WTC11 (cell line): ENCODE measurements around the gene TMEM132E. TPM values are rescaled to one million over a fixed set of nuclear protein-coding genes. Genes with fewer than 3 reads are reported as not detected.
A peak's percentile ranks its signal among the peaks of the same experiment; 100 is the strongest.

Source experiments
- ATAC-seq: fragments of 200-7000 bp; cut with Tn5 transposase; 2 replicates; pipeline ENCODE4 v1.10.0; 2021; ENCODE audit warnings: mild to moderate bottlenecking, moderate library complexity
- CTCF ChIA-PET: fragments of 300-600 bp; sonication (Branson Sonifier 250); formaldehyde crosslinking; loops from one replicate; lab custom pipeline; 2021; ENCODE audit warnings: antibody characterized with exemption; lab: Charles Lee
- POLR2A ChIA-PET: fragments of 350-600 bp; sonication (Branson Sonifier 250); formaldehyde crosslinking; loops from one replicate; lab custom pipeline; 2021; ENCODE audit warnings: antibody characterized with exemption; lab: Charles Lee
- DNase-seq: peaks from one replicate; pipeline ENCODE4 v3.0.0; 2021; ENCODE audit warnings: low spot score
- H3K27ac Mint-ChIP-seq: 2 replicates; pipeline ENCODE4 v1.8.0; 2021; ENCODE audit warnings: mixed read lengths
- H3K27me3 Mint-ChIP-seq: 2 replicates; pipeline ENCODE4 v1.8.0; 2021; ENCODE audit warnings: low read depth, mild to moderate bottlenecking, moderate library complexity, mixed read lengths
- H3K36me3 Mint-ChIP-seq: 2 replicates; pipeline ENCODE4 v1.8.0; 2021; ENCODE audit warnings: mixed read lengths
- H3K4me1 Mint-ChIP-seq: 2 replicates; pipeline ENCODE4 v1.8.0; 2022; ENCODE audit warnings: mixed read lengths
- H3K4me3 Mint-ChIP-seq: 2 replicates; pipeline ENCODE4 v1.8.0; 2021; ENCODE audit warnings: mild to moderate bottlenecking, moderate library complexity, mixed read lengths
- H3K9me3 Mint-ChIP-seq: 2 replicates; pipeline ENCODE4 v1.8.0; 2021; ENCODE audit warnings: mixed read lengths
- ETV6 ChIP-seq: sonication (generic); formaldehyde crosslinking; IDR thresholded peaks from 2 replicates; pipeline ENCODE4 v1.8.1; 2022; ENCODE audit warnings: mild to moderate bottlenecking, missing genetic modification reagents
- FOXP4 ChIP-seq: sonication (generic); formaldehyde crosslinking; IDR thresholded peaks from 2 replicates; pipeline ENCODE4 v1.8.0; 2022; ENCODE audit warnings: mild to moderate bottlenecking, missing genetic modification reagents
- JUN ChIP-seq: sonication (generic); formaldehyde crosslinking; IDR thresholded peaks from 2 replicates; pipeline ENCODE4 v1.8.0; 2023; ENCODE audit warnings: mild to moderate bottlenecking, missing genetic modification reagents
- MXD4 ChIP-seq: fragments of 250-450 bp; sonication (Bioruptor Pico); IDR thresholded peaks from 2 replicates; pipeline ENCODE4 v1.8.0; 2021; ENCODE audit warnings: mild to moderate bottlenecking, moderate library complexity, borderline replicate concordance
- PREB ChIP-seq: sonication (generic); formaldehyde crosslinking; IDR thresholded peaks from 2 replicates; pipeline ENCODE4 v1.8.1; 2022; ENCODE audit warnings: mild to moderate bottlenecking, missing genetic modification reagents, moderate library complexity, borderline replicate concordance
- ZNF423 ChIP-seq: fragments of 250-450 bp; sonication (Bioruptor Pico); IDR thresholded peaks from 2 replicates; pipeline ENCODE4 v2.1.2; 2022; ENCODE audit warnings: mild to moderate bottlenecking, moderate library complexity
- ZNF425 ChIP-seq: fragments of 250-450 bp; sonication (Bioruptor Pico); conservative IDR thresholded peaks from 2 replicates; pipeline ENCODE4 v1.9.0; 2021; ENCODE audit warnings: mild to moderate bottlenecking
- total RNA-seq: library from RNA; stranded (reverse); gene quantifications from 3 replicates; pipeline ENCODE4 v1.2.3, GENCODE V29; 2021
- TF ChIP-seq, protein P1 (sequence below): sonication (generic); formaldehyde crosslinking; IDR thresholded peaks from 2 replicates; pipeline ENCODE4 v1.8.0; 2022; ENCODE audit warnings: mild to moderate bottlenecking, missing genetic modification reagents
- TF ChIP-seq, protein P2 (sequence below): sonication (generic); formaldehyde crosslinking; IDR thresholded peaks from 2 replicates; pipeline ENCODE4 v1.8.0; 2022; ENCODE audit warnings: missing genetic modification reagents
- TF ChIP-seq, protein P3 (sequence below): fragments of 250-450 bp; sonication (Bioruptor Pico); IDR thresholded peaks from 2 replicates; pipeline ENCODE4 v1.9.0; 2021; ENCODE audit warnings: mild to moderate bottlenecking, borderline replicate concordance
- TF ChIP-seq, protein P4 (sequence below): fragments of 250-450 bp; sonication (Bioruptor Pico); IDR thresholded peaks from 2 replicates; pipeline ENCODE4 v2.1.2; 2022; ENCODE audit warnings: mild to moderate bottlenecking, moderate library complexity

The TMEM132E gene
- total RNA-seq, 1 experiment from 2014 or later, result 1.2 TPM

DNA sequence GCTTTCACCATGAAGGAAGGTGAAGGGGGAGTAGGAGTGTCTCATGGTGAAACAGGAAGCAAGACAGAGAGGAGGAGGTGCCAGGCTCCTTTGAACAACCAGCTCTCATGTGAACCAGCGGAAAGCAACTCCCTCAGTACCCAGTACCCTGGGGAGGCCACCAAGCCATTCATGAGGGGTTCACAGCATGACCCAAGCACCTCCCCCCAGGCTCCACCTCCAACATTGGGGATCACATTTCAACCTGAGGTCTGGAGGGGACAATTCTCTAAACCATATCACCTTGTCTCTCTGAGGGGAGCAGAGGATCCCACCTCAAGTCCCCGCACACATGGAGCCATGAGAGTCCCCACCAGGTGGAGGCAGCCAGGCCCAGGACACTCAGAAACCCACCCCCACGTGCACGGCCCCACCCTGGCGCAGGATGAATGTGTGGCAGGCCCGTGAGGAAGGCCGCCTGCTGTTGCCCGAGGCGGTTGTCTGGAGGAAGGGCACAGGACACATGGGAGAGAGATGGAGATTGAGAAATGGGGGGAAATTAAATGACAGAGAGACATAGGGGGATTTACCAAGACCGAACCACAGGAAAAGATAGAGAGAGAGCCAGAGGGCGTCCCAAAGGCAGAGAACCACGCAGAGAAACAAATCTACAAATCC, 85.9 kb downstream of the TMEM132E start:
- Mint-ChIP-seq H3K27ac (peak overlapping the region; percentile 78), H3K4me1 (peaks cover 25% of the 10 kb centered on the region), H3K27me3 (peaks cover 6% of the 10 kb centered on the region; the same call in 1 of the 2 replicates), H3K4me3 (peak overlapping the region; percentile 47), H3K36me3 (no peaks in the 10 kb centered on the region), H3K9me3 (no peaks in the 10 kb centered on the region)
- ChIA-PET CTCF (interaction anchor here (1.0 kb wide), 2 partner anchors 28 to 123 kb away, joined by 4 read pairs; no protein-coding TSS in a partner anchor), POLR2A (no interaction called here)
- TF ChIP-seq ETV6 (CRISPR knock-in tag) (0 out of 2 replicates have a peak, but pooled peaks have one; percentile 17), ZNF423 (peak; percentile 86; the same call in 1 of the 2 replicates), PREB (CRISPR knock-in tag) (no peak), FOXP4 (0 out of 2 replicates have a peak, but pooled peaks have one; percentile 32)
- TF ChIP-seq, protein P1, sequence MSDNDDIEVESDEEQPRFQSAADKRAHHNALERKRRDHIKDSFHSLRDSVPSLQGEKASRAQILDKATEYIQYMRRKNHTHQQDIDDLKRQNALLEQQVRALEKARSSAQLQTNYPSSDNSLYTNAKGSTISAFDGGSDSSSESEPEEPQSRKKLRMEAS, result peak; percentile 59; the same call in 1 of the 2 replicates
- ATAC-seq, result peak; percentile 48
- peak; percentile 31 for DNase-seq

DNA sequence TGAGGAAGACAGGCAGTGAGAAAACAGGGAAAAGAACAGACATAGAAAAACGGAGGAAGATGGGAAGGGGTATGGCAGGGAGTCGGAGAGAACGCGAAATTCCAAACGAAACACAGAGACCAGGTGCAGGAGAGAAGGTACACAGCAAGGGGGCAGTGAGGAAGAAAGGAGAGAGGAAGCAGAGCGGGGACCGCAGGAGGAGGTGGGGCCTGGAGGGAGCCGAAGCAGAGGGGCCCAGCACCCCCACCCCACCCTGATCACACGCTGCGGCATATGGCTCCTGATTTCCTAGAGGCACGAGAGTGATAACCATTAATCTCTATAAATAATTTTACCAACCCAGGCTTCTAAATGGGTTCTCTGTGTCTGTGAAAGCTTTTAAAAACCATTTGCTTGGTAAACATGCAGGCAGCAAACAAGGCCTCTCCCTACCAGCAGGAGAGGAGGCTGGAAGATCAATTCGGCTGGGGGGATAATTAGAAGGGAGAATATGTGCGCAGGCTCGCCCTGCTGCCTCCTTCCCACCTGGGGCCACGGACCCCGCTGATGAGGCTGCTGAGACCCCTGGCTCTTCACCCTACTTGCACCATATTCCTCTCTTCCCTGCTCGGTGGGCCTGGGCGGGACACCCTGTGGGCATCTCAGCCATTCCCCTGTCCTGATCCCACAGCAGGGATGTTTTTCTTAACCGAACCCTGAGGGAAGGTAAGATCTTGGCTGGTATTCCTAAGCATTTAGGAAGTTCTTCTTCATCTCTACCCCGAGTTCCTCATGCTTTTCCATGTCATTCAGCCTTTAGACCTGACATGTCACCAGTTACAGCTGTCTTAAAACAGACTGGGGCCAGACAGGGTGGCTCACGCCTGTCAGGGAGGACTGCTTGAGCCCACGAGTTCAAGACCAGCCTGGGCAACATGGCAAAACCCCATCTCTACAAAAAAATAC, 86.7 kb downstream of the TMEM132E start:
- Mint-ChIP-seq H3K4me1 (peaks cover 34% of the 10 kb centered on the region), H3K27me3 (peaks cover 6% of the 10 kb centered on the region; the same call in 1 of the 2 replicates), H3K36me3 (no peaks in the 10 kb centered on the region), H3K27ac (peak overlapping the region; percentile 78), H3K4me3 (peak overlapping the region; percentile 47), H3K9me3 (no peaks in the 10 kb centered on the region)
- ATAC-seq, result peak; percentile 88
- ChIA-PET POLR2A (no interaction called here), CTCF (no interaction called here)
- DNase-seq, result peak; percentile 56
- TF ChIP-seq, protein P2, sequence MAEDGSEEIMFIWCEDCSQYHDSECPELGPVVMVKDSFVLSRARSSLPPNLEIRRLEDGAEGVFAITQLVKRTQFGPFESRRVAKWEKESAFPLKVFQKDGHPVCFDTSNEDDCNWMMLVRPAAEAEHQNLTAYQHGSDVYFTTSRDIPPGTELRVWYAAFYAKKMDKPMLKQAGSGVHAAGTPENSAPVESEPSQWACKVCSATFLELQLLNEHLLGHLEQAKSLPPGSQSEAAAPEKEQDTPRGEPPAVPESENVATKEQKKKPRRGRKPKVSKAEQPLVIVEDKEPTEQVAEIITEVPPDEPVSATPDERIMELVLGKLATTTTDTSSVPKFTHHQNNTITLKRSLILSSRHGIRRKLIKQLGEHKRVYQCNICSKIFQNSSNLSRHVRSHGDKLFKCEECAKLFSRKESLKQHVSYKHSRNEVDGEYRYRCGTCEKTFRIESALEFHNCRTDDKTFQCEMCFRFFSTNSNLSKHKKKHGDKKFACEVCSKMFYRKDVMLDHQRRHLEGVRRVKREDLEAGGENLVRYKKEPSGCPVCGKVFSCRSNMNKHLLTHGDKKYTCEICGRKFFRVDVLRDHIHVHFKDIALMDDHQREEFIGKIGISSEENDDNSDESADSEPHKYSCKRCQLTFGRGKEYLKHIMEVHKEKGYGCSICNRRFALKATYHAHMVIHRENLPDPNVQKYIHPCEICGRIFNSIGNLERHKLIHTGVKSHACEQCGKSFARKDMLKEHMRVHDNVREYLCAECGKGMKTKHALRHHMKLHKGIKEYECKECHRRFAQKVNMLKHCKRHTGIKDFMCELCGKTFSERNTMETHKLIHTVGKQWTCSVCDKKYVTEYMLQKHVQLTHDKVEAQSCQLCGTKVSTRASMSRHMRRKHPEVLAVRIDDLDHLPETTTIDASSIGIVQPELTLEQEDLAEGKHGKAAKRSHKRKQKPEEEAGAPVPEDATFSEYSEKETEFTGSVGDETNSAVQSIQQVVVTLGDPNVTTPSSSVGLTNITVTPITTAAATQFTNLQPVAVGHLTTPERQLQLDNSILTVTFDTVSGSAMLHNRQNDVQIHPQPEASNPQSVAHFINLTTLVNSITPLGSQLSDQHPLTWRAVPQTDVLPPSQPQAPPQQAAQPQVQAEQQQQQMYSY (CRISPR knock-in tag), result no peak
- TF ChIP-seq, protein P1, result 0 out of 2 replicates have a peak, but pooled peaks have one; percentile 16
- TF ChIP-seq, all 79 proteins: peak for 1

DNA sequence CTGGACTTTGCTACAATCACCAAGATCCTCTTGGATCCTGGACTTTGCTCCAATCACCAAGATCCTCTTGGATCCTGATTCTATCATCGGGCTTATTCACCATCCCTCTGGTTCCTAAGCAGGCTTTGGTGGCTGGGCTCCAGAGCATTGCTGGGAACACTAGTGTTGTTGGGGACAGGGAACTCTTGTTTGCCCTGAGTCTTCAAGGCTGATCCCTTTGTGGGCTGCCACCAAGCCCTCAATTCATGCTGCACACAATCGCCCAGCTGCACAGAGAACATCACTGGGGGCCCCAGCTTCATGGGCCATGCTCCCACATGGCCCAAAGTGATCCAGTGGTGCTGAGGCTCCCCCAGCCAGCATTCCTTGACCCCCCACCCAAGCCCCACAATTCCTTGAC, 88.3 kb downstream of the TMEM132E start:
- Mint-ChIP-seq H3K4me1 (peaks cover 36% of the 10 kb centered on the region), H3K9me3 (no peaks in the 10 kb centered on the region), H3K4me3 (no peak overlapping the region), H3K27ac (no peak overlapping the region), H3K36me3 (no peaks in the 10 kb centered on the region), H3K27me3 (peaks cover 6% of the 10 kb centered on the region; the same call in 1 of the 2 replicates)
- DNase-seq (no peak), ATAC-seq (no peak)
- ChIA-PET POLR2A (no interaction called here), CTCF (interaction anchor here (0.8 to 1.3 kb wide), 3 partner anchors 30 to 222 kb away, joined by 3 to 4 read pairs (median 3); no protein-coding TSS in a partner anchor)
- no peak for TF ChIP-seq JUN
- TF ChIP-seq, protein P3, sequence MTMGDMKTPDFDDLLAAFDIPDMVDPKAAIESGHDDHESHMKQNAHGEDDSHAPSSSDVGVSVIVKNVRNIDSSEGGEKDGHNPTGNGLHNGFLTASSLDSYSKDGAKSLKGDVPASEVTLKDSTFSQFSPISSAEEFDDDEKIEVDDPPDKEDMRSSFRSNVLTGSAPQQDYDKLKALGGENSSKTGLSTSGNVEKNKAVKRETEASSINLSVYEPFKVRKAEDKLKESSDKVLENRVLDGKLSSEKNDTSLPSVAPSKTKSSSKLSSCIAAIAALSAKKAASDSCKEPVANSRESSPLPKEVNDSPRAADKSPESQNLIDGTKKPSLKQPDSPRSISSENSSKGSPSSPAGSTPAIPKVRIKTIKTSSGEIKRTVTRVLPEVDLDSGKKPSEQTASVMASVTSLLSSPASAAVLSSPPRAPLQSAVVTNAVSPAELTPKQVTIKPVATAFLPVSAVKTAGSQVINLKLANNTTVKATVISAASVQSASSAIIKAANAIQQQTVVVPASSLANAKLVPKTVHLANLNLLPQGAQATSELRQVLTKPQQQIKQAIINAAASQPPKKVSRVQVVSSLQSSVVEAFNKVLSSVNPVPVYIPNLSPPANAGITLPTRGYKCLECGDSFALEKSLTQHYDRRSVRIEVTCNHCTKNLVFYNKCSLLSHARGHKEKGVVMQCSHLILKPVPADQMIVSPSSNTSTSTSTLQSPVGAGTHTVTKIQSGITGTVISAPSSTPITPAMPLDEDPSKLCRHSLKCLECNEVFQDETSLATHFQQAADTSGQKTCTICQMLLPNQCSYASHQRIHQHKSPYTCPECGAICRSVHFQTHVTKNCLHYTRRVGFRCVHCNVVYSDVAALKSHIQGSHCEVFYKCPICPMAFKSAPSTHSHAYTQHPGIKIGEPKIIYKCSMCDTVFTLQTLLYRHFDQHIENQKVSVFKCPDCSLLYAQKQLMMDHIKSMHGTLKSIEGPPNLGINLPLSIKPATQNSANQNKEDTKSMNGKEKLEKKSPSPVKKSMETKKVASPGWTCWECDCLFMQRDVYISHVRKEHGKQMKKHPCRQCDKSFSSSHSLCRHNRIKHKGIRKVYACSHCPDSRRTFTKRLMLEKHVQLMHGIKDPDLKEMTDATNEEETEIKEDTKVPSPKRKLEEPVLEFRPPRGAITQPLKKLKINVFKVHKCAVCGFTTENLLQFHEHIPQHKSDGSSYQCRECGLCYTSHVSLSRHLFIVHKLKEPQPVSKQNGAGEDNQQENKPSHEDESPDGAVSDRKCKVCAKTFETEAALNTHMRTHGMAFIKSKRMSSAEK (CRISPR knock-in tag), result no peak
- TF ChIP-seq, protein P4, sequence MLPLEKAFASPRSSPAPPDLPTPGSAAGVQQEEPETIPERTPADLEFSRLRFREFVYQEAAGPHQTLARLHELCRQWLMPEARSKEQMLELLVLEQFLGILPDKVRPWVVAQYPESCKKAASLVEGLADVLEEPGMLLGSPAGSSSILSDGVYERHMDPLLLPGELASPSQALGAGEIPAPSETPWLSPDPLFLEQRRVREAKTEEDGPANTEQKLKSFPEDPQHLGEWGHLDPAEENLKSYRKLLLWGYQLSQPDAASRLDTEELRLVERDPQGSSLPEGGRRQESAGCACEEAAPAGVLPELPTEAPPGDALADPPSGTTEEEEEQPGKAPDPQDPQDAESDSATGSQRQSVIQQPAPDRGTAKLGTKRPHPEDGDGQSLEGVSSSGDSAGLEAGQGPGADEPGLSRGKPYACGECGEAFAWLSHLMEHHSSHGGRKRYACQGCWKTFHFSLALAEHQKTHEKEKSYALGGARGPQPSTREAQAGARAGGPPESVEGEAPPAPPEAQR (CRISPR knock-in tag), result no peak
- no peak for TF ChIP-seq ZNF425 (CRISPR knock-in tag)
- no peak for TF ChIP-seq MXD4 (CRISPR knock-in tag)
